Measurements from ENCODE around the gene PSMD2.

PSMD2 gene

DNA sequence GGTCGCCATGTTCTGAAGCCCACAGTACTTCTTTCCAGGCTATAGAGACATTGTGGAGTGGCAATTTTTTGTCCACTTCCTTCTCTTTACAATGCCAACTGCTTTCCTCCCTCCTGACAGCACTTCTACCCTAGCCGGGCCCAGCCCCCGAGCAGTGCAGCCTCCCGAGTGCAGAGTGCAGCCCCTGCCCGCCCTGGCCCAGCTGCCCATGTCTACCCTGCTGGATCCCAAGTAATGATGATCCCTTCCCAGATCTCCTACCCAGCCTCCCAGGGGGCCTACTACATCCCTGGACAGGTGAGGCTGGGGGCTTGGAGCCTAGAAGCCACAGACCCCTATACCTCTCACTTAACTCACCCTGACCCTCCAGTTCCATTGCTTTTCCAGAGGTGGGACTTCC lies 18.2 kb downstream of the PSMD2 start:
- DNase-seq (ENCODE audit: low spot score): no peak

DNA sequence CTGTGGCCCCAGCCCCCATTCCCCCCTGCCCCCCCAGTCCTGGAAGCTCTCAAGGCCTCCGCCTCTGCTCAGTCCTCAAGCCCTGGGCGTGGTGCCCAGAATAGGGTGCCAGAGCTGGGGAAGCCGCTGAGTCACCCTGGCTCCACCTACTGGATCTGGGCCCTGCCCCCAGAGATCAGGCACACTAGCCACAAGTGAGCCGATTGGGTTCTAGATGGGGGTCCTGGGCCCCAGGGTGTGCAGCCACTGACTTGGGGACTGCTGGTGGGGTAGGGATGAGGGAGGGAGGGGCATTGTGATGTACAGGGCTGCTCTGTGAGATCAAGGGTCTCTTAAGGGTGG lies 21.0 kb downstream of the PSMD2 start:
- DNase-seq (ENCODE audit: low spot score): peak; percentile 63

DNA sequence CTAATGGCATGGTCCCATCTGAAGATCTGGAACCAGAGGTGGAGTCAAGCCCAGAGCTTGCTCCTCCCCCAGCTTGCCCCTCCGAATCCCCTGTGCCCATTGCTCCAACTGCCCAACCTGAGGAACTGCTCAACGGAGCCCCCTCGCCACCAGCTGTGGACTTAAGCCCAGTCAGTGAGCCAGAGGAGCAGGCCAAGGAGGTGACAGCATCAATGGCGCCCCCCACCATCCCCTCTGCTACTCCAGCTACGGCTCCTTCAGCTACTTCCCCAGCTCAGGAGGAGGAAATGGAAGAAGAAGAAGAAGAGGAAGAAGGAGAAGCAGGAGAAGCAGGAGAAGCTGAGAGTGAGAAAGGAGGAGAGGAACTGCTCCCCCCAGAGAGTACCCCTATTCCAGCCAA lies 22.6 kb downstream of the PSMD2 start:
- DNase-seq (ENCODE audit: low spot score): no peak

DNA sequence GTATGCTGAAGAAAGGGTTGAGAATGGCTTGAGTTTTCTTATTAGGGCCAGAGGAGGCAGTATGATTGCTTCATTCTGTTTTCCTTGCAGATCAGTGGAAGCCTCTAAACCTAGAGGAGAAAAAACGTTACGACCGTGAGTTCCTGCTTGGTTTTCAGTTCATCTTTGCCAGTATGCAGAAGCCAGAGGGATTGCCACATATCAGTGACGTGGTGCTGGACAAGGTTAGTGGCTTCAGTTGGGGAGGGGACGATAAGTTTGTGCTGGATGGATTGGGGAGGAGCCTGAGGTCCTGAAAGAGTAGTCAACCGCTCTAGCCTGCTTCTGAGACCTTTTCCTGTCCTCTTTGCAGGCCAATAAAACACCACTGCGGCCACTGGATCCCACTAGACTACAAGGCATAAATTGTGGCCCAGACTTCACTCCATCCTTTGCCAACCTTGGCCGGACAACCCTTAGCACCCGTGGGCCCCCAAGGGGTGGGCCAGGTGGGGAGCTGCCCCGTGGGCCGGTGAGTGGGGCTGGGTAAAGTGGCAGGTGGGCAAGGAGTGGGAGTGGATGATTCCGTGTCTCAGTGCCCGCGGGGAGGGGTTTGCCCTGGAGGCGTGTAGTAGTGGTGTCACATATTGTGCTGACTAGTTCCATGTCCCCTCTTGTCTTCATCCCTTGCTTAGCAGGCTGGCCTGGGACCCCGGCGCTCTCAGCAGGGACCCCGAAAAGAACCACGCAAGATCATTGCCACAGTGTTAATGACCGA lies 23.9 kb downstream of the PSMD2 start:
- no peak for DNase-seq (ENCODE audit: low spot score)

DNA sequence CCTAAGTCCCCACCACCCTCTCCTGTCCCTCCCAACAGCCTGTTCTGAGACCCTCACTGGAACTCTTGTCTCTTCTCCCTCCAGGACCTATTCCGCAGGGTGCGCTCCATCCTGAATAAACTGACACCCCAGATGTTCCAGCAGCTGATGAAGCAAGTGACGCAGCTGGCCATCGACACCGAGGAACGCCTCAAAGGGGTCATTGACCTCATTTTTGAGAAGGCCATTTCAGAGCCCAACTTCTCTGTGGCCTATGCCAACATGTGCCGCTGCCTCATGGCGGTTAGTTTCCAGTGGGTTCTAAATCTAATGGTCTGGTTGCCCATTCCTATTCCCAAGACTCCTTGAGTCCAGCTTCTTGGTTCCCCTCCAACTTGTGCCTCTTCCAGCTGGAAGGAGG lies 24.7 kb downstream of the PSMD2 start:
- DNase-seq (ENCODE audit: low spot score): no peak

DNA sequence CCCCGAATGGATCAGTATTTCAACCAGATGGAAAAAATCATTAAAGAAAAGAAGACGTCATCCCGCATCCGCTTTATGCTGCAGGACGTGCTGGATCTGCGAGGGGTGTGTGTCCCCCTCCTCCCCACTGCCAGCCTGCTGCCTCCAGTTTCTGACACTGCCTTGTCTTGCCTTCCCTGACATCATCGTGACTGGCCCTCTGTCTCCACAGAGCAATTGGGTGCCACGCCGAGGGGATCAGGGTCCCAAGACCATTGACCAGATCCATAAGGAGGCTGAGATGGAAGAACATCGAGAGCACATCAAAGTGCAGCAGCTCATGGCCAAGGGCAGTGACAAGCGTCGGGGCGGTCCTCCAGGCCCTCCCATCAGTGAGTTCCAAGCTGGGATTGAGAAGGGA lies 26.2 kb downstream of the PSMD2 start:
- DNase-seq (ENCODE audit: low spot score): no peak

DNA sequence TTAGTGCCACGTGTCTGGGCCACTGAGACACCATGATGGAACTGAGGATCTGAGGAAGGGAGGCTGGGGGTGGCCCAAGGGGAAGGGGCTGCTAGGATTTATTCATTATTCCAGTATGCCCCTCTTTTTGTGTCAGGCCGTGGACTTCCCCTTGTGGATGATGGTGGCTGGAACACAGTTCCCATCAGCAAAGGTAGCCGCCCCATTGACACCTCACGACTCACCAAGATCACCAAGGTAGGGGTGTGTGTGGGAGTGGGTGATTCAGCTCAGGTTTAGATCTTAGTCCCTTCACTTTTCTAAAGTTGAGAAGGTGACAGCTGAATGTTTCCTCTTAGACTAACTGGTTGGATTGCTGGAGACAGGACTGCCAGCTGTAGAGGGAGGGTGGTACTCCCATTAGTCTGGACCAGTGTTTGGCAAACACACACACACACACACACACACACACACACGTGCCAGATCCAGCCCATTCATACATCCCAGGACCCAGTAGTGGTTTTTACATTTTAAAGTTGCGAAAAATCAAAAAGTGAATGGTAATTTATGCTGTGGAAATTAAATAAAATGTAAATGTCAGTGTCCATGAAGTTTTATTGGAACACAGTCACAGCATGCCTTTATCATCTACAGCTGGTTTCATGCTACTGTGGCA lies 26.8 kb downstream of the PSMD2 start:
- DNase-seq (ENCODE audit: low spot score): no peak

DNA sequence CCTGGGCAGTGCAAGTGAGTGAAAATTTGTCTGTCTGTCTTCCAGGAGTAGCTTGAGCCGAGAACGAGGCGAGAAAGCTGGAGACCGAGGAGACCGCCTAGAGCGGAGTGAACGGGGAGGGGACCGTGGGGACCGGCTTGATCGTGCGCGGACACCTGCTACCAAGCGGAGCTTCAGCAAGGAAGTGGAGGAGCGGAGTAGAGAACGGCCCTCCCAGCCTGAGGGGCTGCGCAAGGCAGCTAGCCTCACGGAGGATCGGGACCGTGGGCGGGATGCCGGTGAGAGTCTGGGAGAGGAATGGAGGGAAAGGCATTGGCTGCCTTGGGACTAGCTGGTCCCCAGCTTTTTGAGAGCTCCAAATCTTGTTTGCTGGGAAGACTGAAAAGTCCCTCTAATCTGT lies 28.1 kb downstream of the PSMD2 start:
- no peak for DNase-seq (ENCODE audit: low spot score)

DNA sequence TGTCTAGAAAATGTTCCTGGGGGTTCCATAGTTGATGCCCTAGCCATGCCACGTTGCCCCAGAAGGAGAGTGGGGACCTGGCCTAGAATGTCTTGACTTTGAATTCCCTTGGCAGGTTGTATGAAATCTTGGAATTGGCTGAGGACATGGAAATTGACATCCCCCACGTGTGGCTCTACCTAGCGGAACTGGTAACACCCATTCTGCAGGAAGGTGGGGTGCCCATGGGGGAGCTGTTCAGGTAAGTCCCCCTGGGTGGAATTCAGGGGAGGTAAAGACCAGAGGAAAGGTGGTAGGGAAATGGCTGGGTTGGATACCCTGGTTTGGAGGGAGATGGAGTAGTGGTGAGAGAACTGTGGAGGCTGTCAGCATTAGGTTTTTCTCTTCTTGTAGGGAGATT lies 29.5 kb downstream of the PSMD2 start:
- DNase-seq (ENCODE audit: low spot score): no peak

DNA sequence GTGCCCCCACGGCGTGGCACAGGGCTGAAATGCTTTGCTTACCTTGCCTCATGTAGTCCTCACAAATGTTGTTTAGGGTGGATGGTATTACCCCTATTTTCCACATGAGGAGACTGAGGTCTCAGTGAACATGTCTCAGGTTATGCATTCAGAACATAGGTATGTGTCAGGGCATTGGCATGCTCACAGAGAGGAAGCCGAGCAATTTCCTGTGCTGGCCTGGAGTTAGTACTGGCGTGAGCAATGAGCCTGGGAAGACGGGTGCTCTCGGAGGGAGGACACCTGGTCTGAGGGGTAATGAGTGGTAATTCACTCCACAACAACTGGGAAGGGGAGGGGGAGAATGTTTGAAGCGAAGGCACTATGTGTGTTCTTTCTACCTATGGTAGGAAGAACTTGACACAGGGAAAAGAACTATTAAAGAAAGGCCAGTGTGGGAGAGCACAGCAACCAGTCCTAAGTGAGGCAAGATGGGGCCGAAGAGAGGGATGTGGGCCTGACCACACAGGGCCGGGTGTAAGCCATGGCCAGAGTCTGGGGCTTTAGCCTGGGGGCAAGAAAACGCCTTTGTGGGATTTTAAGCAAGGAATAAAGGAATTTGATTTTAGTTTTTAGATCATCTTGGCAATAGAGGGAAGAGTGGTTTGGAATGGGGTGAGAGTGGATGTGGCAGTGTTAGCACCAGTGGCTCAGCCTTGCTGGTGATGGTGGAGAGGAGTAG lies 33.5 kb downstream of the PSMD2 start:
- DNase-seq (ENCODE audit: low spot score): peak; percentile 73

DNA sequence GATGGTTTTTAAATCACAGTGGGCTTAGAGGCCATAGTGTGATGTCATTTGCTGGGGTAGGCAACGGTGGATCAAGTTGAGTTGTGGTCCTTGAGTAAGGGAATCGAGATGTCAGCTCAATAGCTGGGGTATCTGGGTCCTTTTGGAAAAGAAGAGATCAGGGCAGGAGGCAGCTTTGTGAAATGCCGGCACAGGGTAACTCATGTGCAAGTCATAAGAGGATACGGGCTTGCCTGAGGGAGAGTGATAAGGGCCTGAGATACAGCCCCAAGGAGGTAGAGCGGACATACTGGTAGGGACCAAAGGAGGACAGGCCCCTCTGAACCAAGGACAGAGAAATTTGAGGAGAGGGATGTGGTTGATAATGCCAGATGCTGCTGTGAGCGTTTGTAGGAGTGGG lies 34.1 kb downstream of the PSMD2 start:
- DNase-seq (ENCODE audit: low spot score): no peak

DNA sequence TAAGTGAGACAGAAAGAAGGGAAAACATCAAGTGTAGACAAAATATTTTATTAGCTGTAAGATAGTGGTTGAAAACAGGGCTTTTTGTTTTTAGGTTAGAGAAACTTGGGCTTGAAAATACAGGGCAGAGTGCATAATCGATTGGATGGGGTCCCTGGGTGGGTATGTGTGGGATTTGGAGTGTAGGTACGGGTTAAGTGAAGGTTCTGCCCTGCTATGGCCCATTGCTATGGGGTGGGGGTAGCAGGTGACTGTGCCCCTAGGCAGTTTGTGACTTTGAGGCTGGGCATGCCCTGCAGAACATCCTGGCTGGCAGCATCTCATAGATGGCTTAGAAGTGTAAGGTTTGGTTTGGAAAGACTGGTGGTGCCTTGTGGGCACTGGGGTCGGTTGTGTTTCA lies 34.7 kb downstream of the PSMD2 start:
- no peak for DNase-seq (ENCODE audit: low spot score)

DNA sequence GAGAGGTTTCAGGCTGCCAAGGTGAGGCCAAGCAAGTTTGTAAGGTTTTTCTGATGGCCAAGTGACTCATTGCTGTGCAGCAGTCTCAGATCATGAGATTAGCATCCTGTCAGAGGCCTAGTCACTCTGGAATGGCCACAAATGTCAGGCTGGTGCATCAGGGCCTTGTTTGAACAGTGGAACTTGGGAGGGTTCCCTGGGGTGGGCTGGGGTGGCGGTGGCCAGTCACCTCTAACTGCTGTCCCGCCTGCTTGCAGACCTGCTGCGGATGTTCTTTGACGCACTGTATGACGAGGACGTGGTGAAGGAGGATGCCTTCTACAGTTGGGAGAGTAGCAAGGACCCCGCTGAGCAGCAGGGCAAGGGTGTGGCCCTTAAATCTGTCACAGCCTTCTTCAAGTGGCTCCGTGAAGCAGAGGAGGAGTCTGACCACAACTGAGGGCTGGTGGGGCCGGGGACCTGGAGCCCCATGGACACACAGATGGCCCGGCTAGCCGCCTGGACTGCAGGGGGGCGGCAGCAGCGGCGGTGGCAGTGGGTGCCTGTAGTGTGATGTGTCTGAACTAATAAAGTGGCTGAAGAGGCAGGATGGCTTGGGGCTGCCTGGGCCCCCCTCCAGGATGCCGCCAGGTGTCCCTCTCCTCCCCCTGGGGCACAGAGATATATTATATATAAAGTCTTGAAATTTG lies 35.6 kb downstream of the PSMD2 start:
- DNase-seq (ENCODE audit: low spot score): peak; percentile 77

DNA sequence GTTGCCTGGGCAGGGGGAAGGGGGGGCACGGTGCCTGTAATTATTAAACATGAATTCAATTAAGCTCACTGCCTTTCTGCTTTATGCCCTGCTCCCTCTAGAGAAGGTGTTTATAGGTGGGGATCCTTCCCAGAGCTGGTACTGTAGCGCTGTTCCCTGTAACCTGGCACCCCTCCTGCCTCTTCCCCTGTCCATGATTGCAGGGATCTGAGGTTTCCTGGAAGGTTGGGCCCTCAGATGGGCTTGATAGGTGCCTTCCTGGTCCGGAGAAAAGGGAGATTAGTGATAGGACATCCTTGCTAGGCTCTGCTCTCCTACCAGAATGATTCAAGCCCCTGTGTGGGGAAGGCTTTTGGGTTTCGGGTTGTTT lies 36.2 kb downstream of the PSMD2 start:
- peak; percentile 62 for DNase-seq (ENCODE audit: low spot score)

DNA sequence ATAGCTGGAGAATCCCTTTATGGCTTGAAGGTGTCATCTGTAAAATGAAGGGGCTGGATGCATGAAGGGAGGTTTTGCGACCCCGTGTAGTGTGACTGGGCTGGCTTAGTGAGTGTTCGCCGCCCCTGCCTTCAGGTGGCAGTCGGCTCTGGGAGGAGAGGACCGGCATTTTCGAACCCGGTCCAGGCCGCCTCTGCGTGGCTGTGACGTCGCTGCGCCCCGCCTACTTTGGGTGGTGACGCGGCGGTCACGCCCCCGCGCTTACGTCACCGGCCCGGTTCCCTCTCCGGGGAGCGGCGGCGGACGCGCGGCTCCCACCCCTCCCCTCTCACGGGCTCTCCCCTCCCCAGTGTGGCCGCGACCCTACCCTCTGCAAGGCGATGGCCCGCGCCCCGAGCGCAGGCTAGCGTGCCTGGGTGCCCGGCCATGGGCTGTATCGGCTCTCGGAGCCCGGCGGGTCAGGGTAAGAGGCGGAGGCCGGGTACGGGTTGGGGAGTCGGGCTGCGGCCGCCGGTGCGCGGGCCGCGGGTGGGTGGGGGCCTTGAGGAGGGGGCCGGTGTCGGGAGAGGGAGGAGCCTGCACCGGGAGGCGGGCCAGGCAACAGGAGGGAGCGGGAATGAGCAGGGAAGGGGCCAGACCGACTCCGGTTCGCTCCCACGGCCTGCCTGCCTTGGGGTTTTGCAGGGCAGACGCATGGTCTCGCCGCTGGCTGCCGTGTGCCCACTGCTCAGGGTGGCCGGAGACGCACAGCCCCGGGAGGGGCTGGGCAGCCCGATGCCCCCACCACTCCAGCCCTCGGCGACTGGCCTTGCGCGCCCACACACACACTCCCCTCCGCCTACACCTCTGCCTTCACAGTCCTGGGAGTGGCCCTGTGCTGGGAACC lies 36.9 kb downstream of the PSMD2 start:
- peak; percentile 71 for DNase-seq (ENCODE audit: low spot score)

DNA sequence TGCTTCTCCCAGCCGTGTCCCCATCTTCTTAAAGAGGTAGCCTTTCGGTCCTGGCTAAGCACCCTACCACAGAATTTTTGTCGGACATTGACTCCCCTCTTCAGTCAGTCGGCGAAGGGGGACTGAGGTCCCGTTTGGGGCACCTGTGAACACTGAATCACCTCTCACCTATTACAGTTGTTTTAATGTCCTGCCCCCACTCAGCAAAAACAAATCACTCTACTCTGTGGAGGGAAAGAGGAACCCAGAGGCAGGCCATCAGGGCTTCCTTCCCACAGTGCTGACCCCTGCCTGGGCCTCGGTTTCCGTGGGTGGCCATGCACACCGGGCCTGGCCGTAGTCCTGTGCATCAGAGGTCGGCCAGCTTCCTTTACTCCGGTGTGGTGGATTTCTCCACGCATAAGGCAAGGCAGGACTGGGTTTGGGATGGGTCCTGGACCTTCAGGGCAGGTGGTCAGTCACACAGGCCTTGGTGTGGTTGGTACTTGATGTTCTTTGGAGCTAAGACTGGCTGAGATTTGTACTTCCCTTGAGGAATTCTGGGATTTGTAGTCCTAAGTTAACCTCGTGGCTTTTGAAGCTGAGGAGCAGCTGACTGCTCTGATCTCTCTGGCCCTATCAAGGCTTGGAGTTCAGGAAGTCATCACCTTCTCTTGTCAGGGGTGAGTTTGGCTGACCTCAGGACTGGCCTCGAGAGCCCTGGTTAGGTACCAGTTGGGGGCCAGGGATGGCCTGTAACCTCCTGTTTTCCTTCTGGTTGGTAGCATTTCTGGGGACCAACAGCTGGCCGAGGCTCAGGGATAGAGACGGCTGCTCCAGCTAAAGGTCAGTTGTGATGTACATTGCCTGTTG lies 37.7 kb downstream of the PSMD2 start:
- peak; percentile 71 for DNase-seq (ENCODE audit: low spot score)

DNA sequence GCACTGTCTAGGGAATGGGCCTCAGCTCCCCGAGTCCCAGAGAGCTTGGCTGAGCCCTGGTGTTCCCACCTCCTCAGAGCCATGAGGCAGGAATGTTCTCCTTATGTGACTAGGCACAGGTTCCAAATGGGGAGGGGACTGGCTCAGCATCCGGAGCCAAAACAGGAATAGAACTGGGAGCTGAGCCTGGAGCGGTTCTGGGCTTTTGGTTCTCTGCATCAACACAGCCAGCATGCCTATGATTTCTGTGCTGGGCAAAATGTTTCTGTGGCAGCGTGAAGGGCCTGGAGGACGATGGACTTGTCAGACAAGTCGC lies 38.3 kb downstream of the PSMD2 start, which contains the start of gene FAM131A:
Gene FAM131A (plus strand): TSS at position 202 of the 316 bp plus-strand sequence. CDS start 31 bp downstream, at position 233.
- no peak for DNase-seq (ENCODE audit: low spot score)

DNA sequence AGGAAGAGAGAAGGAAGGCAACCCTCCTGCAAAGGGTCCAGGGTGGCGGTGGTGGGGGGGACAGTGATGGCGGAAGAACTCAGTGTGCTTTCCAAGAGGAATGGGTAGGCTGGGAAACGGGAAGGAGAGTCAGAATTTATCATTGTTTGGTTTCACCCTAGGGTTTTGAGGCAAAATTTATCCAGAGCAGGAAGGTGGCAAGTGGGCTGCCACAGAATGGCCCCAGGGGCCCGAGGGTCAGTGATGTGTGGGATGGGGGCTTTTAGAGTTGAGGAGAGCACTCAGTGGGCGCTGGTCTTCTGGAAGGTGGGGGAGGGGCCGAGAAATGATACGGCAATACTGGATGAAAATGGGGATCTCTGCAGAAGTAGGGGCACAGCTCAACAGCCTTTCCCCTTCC lies 38.9 kb downstream of the PSMD2 start:
- no peak for DNase-seq (ENCODE audit: low spot score)

DNA sequence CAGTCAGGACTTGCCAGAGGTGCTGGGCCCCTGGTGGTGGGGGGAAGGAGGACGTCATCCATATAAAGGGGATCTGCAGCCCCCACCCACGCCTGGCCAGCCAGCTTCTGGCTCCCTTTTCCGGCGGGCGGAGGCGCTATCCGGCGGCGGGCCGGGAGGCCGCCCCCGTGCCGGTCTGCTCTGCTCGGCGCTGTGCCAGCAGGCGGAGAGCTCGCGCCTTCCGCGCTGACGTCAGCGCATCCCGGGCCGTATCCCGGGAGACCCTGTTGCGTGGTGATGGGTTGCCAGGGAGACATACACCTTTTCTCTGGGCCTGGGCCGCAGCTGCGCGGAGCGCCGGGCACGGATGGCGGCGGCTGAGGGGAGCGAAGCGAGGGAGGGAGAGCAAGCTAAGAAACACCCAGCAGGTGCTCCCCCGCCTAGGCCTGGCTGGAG lies 39.5 kb downstream of the PSMD2 start:
- DNase-seq (ENCODE audit: low spot score): no peak

DNA sequence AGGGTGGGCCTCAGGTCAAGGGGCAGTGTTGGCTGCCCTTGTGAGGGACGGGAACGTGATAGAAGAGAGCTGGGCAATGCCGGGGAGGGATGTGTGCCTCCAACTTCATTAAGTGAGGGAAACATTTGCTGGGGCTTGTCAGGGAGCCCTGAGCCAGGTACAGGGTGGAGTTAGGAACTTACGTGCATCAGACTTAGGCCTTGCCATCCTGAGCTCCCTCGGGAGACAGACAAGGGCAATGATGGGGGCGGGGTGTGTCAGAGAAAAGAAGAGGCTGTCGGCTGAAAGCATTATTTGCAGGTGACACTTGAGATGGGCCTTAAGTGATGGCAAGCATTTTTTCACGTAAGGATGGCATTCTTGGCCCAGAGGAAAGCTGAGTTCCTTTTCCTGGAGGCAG lies 40.0 kb downstream of the PSMD2 start:
- no peak for DNase-seq (ENCODE audit: low spot score)

Data from SW480 (cell line).